Omental fat pad (tissue), 4 donors: ENCODE data around the gene TAS2R19. TPM values are rescaled to one million over a fixed set of nuclear protein-coding genes. Genes with fewer than 3 reads are reported as not detected.

ENCODE experiments used
- ATAC-seq: fragments of 150-250 bp; one replicate; pipeline ENCODE4 v1.9.1; 2016; ENCODE audit warnings: mild to moderate bottlenecking, moderate library complexity; ENCODE audit not compliant: low FRiP score
- DNase-seq: peaks from one replicate; pipeline ENCODE4 v3.0.0-alpha.2; 2019; ENCODE audit warnings: low spot score
- total RNA-seq, 4 donors: library from RNA; depleted of rRNA; stranded (reverse); fragments of >200 nt; gene quantifications; one replicate each; pipeline ENCODE4 v1.1.0, GENCODE V29; 2016
- TF ChIP-seq, protein P1 (sequence below), 3 donors: fragments of 450-650 bp; IDR thresholded peaks; one replicate each; pipeline ENCODE4 v1.5.1; 2016 to 2017; ENCODE audit warnings: antibody characterized with exemption in 3 of 3, mild to moderate bottlenecking in 3 of 3, moderate library complexity in 2 of 3

The TAS2R19 gene
- total RNA-seq, 4 donors from 2014 or later, result 3.2 to 10.7 (median 7.1) TPM

DNA sequence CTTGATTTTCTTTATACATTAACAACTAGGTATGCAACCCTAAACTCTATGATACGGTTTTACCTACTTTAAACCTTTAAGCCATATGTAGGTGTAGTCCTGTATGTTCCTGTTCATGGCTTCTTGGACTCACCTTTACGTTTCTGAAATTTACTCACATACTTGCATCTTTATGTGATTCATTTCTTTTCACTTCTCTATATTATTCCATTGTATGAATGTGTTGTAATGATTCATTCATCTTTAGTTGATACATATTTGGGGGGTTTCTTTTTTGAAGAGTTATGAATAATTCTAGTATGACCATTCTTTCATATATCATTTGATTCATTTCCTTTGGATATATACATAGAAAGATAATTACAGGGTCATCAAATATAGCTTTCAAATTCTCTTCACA is 33.3 kb downstream of the TAS2R19 start:
- no peak for ATAC-seq
- TF ChIP-seq, protein P1, sequence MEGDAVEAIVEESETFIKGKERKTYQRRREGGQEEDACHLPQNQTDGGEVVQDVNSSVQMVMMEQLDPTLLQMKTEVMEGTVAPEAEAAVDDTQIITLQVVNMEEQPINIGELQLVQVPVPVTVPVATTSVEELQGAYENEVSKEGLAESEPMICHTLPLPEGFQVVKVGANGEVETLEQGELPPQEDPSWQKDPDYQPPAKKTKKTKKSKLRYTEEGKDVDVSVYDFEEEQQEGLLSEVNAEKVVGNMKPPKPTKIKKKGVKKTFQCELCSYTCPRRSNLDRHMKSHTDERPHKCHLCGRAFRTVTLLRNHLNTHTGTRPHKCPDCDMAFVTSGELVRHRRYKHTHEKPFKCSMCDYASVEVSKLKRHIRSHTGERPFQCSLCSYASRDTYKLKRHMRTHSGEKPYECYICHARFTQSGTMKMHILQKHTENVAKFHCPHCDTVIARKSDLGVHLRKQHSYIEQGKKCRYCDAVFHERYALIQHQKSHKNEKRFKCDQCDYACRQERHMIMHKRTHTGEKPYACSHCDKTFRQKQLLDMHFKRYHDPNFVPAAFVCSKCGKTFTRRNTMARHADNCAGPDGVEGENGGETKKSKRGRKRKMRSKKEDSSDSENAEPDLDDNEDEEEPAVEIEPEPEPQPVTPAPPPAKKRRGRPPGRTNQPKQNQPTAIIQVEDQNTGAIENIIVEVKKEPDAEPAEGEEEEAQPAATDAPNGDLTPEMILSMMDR (IDR thresholded peaks at IDR 0.05), result no peak
- no peak for DNase-seq

DNA sequence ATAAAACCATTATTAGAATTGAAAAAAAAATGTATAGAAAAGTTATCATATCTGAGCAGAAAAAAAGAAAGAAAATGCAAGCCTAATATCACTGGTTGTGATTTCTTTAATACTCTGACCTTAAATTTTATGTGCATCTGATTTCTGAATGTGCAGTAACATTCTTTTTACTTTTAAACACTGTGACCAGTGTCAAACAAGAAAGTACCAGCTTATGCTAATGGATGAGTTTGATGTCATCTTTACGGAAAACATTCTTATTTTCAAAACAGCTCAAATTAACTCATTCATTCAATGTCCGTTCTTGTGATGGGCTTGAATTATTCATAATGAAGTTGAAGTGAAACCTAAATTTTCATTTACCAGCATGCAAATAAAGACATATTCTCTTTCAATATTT is 35.6 kb downstream of the TAS2R19 start, which contains the start of gene TAS2R50:
TSS of gene TAS2R50 (minus strand) at position 101 of the 400 bp plus-strand sequence. CDS start at position 49, 52 bp downstream.
- no peak for DNase-seq
- no peak for ATAC-seq
- TF ChIP-seq, protein P1 (IDR thresholded peaks at IDR 0.05), result no peak

DNA sequence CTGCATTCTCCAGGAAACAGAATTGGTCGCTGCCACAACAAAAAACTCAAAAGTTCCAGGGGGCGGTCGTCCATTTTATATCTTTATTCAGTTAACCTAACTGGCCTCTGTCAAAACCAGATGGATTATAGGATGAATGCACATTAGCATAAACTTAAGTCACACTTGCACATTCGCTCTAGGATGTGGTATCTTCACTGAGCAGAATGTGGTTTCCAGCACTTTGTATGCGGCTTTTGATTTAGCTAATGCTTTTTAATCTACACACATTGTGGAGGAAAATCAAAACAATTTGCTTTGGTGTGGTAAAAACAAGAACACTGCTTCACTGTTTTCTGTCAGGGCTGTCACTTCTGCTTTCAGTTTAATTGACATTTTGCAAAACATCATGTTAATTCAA is 40.2 kb downstream of the TAS2R19 start:
- ATAC-seq, result no peak
- TF ChIP-seq, protein P1 (IDR thresholded peaks at IDR 0.05), result no peak
- no peak for DNase-seq

DNA sequence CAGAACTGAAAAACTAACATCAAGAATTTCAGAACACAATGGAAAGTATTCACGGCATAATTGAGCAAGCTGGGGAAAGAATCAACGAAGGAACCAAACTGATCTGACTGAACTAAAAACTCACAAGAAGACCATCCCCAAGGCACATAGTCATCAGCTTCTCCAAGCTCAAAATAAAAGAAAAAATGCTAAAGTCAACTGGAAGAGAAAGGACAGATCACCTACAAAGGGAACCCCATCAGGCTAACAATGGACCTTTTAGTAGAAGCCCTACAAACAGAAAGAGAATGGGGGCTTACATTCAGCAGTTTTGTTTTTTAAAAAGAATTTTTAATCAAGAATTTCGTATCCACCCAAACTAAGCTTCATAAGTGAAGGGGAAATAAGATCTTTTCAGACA is 47.5 kb downstream of the TAS2R19 start:
- TF ChIP-seq, protein P1 (IDR thresholded peaks at IDR 0.05), result no peak
- ATAC-seq (no peak), DNase-seq (no peak)

Other genes with a start within 250 kb of the TAS2R19 start
- gene TAS2R7, start 220.0 kb downstream of the TAS2R19 start, total RNA-seq, result not detected
- gene TAS2R8, start 215.3 kb downstream of the TAS2R19 start, total RNA-seq, result not detected
- gene TAS2R9, start 212.5 kb downstream of the TAS2R19 start, total RNA-seq, result not detected
- 1 to 10 TPM in 1 of 4 donors, under 1 TPM in 1, not detected in 2; 0.88 to 1.9 TPM for gene TAS2R10, start 196.3 kb downstream of the TAS2R19 start, total RNA-seq
- gene PRR4, start 173.1 kb downstream of the TAS2R19 start, total RNA-seq, result 1 to 10 TPM; 1.5 to 2.5 (median 1.8) TPM
- gene PRH1, start 138.4 kb downstream of the TAS2R19 start, total RNA-seq, result 10 to 100 TPM; 23.2 to 38.0 (median 30.1) TPM
- gene TAS2R13, start 113.1 kb downstream of the TAS2R19 start, total RNA-seq, result 1 to 10 TPM; 1.3 to 5.5 (median 3.0) TPM
- not detected for gene PRH2, start 93.4 kb downstream of the TAS2R19 start, total RNA-seq
- 1 to 10 TPM; 1.9 to 8.7 (median 3.0) TPM for gene TAS2R14, start 83.4 kb downstream of the TAS2R19 start, total RNA-seq
- 10 to 100 TPM in 1 of 4 donors, 1 to 10 TPM in 3; 2.0 to 12.1 (median 3.8) TPM for gene TAS2R50, start 35.7 kb downstream of the TAS2R19 start, total RNA-seq
- 1 to 10 TPM; 2.6 to 4.6 (median 4.3) TPM for gene TAS2R20, start 24.3 kb downstream of the TAS2R19 start, total RNA-seq
- gene TAS2R31, start 8.8 kb upstream of the TAS2R19 start, total RNA-seq, result 10 to 100 TPM in 1 of 4 donors, 1 to 10 TPM in 3; 2.4 to 10.9 (median 5.0) TPM
- gene TAS2R46, start 39.7 kb upstream of the TAS2R19 start, total RNA-seq, result 1 to 10 TPM; 1.5 to 6.6 (median 2.9) TPM
- 1 to 10 TPM; 1.4 to 8.0 (median 3.0) TPM for gene TAS2R43, start 69.7 kb upstream of the TAS2R19 start, total RNA-seq
- gene TAS2R30, start 112.0 kb upstream of the TAS2R19 start, total RNA-seq, result 10 to 100 TPM in 1 of 4 donors, 1 to 10 TPM in 3; 2.5 to 17.8 (median 8.5) TPM
- 1 to 10 TPM; 5.0 to 9.6 (median 6.6) TPM for gene SMIM10L1, start 148.6 kb upstream of the TAS2R19 start, total RNA-seq
- not detected for gene TAS2R42, start 164.3 kb upstream of the TAS2R19 start, total RNA-seq
- not detected for gene PRB3, start 247.1 kb upstream of the TAS2R19 start, total RNA-seq